Occipital lobe (tissue), 2 donors: ENCODE measurements around the gene NAXE. TPM values are rescaled to one million over a fixed set of nuclear protein-coding genes. Genes with fewer than 3 reads are reported as not detected.
"Not testable (repeated sequence)": the region's sequence is repeated elsewhere in the genome, so short reads cannot be mapped to it uniquely, and the experiment has no call there.

Experiments used
- DNase-seq: peaks from one replicate; lab custom pipeline; 2025; lab: John Stamatoyannopoulos, UW
- total RNA-seq: library from RNA; depleted of rRNA; stranded (reverse); fragments of >200 nt; gene quantifications from one replicate; pipeline ENCODE4 v1.2.3, GENCODE V29; 2014

The NAXE gene
- total RNA-seq, 1 donor from 2014 or later: 26.5 TPM

DNA sequence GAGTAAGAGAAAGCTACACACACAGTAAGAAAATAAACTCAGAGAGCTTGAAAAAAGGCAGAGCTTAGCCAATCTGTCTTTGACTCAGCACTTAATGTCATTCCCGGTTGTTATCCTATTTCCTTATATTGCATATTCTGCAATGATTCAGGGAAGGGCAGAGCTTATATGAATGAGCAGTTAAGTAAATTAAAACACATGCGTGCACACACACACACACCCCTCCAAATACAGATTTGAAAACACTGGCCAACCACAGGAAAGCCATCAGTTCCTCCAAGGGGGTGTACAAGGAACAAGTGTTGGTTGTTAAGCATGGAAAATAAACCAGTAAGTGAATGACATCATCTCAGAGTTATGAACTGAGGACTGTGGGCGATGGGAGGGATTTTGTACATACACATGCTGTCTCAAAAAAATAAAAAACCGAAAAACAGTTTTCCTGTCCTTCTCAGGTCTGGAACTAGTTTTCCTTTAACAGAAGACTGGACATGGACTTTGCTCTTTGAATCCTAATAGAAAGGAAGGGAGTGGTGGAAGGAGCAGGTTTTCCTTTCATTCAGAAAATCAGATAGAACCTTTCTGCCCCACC lies 20.2 kb upstream of the NAXE start:
- no peak for DNase-seq

- DNase-seq: peak; percentile 72
Observed at GRCh38 chr1:156571919-156572662, 19.5 kb upstream of the NAXE start, which contains the start of gene IQGAP3. Gene IQGAP3 (minus strand): TSS chr1:156572565. CDS start chr1:156572529, 36 bp downstream.

GRCh38 chr1:156572663-156573018 lies 18.9 kb upstream of the NAXE start:
- no peak for DNase-seq

GRCh38 chr1:156574039-156574633 lies 17.4 kb upstream of the NAXE start:
- no peak for DNase-seq

DNA sequence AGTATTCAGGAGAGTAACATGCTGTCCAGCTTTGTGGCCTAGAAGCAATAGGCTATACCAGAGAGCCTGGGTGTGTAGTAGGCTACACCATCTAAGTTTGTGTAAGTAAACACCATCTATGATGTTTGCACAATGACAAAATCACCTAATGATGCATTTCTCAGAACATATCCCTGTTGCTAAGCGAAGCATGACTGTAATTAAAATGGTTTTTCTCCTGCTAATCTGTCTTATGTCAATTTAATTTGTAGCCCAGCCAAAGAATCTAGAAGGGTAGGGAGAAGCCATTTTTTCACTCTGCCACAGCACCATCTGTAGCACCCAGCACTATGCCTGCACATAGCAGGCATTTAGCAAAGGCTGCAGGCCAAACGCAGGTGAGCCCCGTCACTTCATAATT lies 14.0 kb upstream of the NAXE start:
- DNase-seq: no peak

- no peak for DNase-seq
Observed at GRCh38 chr1:156578055-156578454, 13.5 kb upstream of the NAXE start.

- no peak for DNase-seq
Observed at GRCh38 chr1:156579472-156579871, 12.1 kb upstream of the NAXE start, which contains the start of gene TTC24. Gene TTC24 (plus strand): TSS chr1:156579723. CDS start chr1:156581365, 1,642 bp downstream.

- DNase-seq: no peak
Observed at GRCh38 chr1:156581661-156582387, 9.8 kb upstream of the NAXE start.

GRCh38 chr1:156582388-156583017 lies 9.1 kb upstream of the NAXE start:
- no peak for DNase-seq

GRCh38 chr1:156583821-156584622 lies 7.6 kb upstream of the NAXE start:
- DNase-seq: peak; percentile 25

GRCh38 chr1:156584813-156585212 lies 6.8 kb upstream of the NAXE start:
- DNase-seq: no peak

DNA sequence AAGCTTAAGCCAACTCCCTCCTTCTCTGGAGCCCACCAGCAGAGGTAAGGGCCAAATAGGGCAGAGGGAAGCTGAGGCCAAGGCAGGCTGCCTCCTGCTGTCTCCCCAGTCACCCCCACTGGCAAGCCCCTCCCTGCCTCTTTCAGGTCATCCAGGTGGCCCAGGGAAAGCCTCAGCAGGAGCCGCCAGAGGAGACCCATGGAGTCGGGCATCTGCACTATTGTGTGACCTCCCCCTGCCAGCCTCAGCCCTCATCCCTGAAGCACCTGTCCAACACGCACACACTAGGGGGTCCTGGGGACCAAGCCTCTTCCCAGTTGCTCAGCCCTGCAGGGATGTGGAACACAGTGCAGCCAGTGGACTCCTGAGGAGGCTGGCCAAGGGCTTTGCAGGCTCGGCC lies 5.3 kb upstream of the NAXE start:
- no peak for DNase-seq

DNA sequence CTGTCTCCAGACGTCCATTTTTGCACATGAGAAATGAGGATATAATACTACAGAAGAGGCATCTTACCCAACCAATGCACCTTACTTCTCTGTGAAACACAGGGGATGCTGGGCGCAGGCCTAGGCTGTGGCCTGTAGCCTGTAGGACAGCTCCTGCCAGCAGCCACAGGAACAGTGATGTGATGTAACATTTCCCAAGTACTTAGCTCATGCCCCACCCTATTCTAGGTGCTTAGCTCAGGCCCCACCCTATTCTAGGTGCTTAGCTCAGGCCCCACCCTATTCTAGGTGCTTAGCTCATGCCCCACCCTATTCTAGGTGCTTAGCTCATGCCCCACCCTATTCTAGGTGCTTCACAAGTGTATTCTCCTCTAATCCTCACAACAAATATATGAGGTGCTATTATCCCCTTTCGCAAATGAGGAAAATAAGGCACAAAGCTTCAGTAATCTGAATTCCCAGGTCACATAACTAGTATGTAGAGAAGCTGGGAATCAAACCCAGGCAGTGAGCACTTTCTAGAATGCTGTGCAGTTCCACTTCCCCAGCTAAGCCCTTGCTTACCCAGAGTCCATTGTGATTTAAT lies 4.6 kb upstream of the NAXE start:
- no peak for DNase-seq

DNA sequence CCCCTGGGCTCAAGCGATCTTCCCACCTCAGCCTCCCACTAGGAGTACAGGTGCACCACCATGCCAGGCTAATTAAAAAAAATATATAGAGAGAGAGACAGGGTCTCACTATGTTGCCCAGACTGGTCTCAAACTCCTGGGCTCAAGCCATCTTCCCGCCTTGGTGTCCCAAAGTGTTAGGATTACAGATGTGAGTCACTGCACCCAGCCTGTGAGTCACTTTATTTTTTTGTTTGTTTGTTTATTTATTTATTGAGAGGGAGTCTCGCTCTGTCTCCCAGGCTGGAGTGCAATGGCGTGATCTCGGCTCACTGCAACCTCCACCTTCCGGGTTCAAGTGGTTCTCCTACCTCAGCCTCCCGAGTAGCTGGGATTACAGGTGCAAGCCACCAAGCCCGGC lies 3.6 kb upstream of the NAXE start:
- DNase-seq: not testable (repeated sequence)

DNA sequence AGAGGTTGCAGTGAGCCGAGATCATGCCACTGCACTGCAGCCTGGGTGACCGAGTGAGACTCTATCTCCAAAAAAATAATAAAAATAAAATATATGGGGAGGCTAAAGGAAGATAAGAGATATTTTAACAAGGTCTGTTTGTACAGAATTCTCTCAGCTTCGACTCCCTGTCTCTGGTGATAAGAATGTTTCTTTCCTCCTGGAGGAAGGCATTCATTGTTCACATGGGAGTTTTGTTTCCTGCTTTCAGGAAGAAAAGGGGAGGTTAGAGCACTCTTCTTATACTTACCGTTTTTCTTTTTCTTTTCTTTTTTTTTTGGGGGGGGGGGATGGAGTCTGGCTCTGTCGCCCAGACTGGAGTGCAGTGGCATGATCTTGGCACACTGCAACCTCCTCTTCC lies 2.0 kb upstream of the NAXE start:
- DNase-seq: no peak

DNA sequence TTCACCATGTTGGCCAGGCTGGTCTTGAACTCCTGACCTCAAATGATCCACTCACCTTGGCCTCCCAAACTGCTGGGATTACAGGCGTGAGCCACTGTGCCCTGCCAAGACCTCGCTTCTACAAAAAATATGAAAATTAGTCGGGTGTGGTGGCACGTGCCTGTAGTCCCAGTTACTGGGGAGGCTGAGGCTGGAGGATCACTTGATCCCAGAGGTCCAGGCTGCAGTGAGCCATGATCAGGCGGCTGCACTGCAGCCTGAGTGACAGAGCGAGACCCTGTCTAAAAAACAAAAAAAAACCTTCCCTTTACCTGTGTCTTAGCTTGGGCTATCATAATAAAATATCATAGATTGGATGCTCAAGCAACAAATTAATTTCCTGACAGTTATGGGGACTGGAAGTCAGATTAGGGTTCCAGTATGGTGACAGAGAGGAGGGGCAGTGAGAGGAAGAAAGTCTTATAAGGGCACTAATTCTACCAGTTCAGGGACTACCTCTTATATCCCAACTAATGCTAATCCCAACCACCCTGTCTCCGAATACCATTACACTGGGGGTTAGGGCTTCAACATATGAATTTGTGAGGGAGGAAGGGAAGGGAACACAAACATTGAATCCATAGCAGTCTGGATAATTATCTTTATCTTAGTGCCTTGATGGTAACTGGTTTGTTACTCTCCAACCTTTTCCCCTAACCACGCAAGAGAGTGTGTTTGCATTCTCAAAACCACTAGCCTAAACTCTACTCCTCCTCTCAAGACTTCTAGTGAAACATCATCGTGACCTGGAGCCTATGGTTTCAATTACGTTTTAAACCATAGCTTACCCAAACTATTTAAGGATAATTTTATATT lies 1.0 kb upstream of the NAXE start:
- DNase-seq: no peak

DNA sequence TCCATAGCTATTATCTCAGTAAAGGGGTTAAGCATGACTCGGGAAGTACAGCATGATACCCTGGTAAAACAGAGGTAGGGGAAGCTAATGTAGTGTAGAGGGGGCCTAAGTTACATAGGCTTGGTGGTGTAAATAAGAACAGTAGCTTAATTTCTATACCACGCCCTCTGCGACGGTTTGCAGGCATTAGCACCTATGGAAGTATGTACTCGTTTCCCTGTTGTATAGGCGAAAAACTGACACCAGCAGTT lies 470 bp upstream of the NAXE start:
- no peak for DNase-seq

DNA sequence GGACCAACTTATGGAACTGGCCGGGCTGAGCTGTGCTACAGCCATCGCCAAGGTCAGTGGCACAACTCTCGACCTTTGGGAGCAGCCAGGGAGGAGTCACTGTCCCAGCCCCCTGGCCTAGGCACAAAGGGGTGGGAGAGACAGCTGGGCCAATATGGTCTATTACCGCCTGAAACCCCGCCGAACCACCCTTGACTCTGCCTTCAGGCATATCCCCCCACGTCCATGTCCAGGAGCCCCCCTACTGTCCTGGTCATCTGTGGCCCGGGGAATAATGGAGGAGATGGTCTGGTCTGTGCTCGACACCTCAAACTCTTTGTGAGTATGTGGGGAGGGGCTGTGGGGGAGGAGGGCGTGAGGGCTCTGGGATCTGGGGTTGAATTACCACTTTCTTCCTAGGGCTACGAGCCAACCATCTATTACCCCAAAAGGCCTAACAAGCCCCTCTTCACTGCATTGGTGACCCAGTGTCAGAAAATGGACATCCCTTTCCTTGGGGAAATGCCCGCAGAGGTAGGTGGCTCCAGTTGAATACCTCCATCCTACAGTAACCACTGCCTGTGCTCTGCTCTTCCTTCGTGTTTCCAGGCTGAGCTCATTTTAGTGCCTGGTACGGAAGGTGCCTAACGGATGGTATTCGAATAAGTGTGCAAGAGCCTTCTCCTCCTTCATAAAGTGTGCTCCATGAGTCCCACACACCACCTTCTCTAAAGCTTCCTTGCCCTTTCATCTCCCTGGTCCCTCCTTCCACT lies 758 bp downstream of the NAXE start:
- DNase-seq: no peak
